Left ventricle myocardium inferior (tissue), 1 donor: ENCODE measurements around the gene EEF1A1. TPM values are rescaled to one million over a fixed set of nuclear protein-coding genes. Genes with fewer than 3 reads are reported as not detected.
"Not testable (repeated sequence)": the region's sequence is repeated elsewhere in the genome, so short reads cannot be mapped to it uniquely, and the experiment has no call there.

Source experiments
- DNase-seq: peaks from one replicate; pipeline ENCODE4 v3.0.0-alpha.2; 2020
- H3K27ac ChIP-seq: fragments of 200-600 bp; replicated peaks from 2 replicates; pipeline ENCODE4 v1.8.0; 2021
- H3K27me3 ChIP-seq: fragments of 200-600 bp; 2 replicates; pipeline ENCODE4 v1.8.0; 2021; ENCODE audit warnings: low read depth
- H3K36me3 ChIP-seq: fragments of 200-600 bp; 2 replicates; pipeline ENCODE4 v1.8.0; 2021
- H3K4me1 ChIP-seq: fragments of 200-600 bp; 2 replicates; pipeline ENCODE4 v1.8.0; 2021
- H3K4me3 ChIP-seq: fragments of 200-600 bp; 2 replicates; pipeline ENCODE4 v1.8.0; 2021; ENCODE audit warnings: mild to moderate bottlenecking, moderate library complexity
- H3K9me3 ChIP-seq: fragments of 200-600 bp; replicated peaks from 2 replicates; pipeline ENCODE4 v1.8.0; 2021
- CTCF ChIP-seq: fragments of 200-600 bp; IDR thresholded peaks from 2 replicates; pipeline ENCODE4 v1.8.0; 2021; ENCODE audit warnings: antibody characterized with exemption, mild to moderate bottlenecking, borderline replicate concordance
- intact Hi-C: fragments of 100-400 bp; cut with micrococcal nuclease; formaldehyde crosslinking; loops from one replicate; pipeline ENCODE4 v1.11.0; 2022
- total RNA-seq: library from RNA; stranded (reverse); fragmentation: NEBNext Ultra II Directional; extraction: Animal tissue kit (Norgen Biotek cat#: 25700); gene quantifications from one replicate; pipeline ENCODE4 v1.2.1, GENCODE V29; 2021
- donor health status: DM: no; HTN: yes; CAD: no; lungs with severe emphysema.

Gene EEF1A1
- total RNA-seq, 1 donor from 2014 or later, result 1,882 TPM

DNA sequence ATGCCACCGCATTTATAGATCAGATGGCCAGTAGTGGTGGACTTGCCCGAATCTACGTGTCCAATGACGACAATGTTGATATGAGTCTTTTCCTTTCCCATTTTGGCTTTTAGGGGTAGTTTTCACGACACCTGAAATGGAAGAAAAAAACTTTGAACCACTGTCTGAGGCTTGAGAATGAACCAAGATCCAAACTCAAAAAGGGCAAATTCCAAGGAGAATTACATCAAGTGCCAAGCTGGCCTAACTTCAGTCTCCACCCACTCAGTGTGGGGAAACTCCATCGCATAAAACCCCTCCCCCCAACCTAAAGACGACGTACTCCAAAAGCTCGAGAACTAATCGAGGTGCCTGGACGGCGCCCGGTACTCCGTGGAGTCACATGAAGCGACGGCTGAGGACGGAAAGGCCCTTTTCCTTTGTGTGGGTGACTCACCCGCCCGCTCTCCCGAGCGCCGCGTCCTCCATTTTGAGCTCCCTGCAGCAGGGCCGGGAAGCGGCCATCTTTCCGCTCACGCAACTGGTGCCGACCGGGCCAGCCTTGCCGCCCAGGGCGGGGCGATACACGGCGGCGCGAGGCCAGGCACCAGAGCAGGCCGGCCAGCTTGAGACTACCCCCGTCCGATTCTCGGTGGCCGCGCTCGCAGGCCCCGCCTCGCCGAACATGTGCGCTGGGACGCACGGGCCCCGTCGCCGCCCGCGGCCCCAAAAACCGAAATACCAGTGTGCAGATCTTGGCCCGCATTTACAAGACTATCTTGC is 725 bp downstream of the EEF1A1 start:
- intact Hi-C loops, result loop anchor here (5.0 to 10.0 kb wide), 2 partner anchors 65 to 87 kb away; no protein-coding TSS in a partner anchor
- peaks cover 82% of the 10 kb centered on the region for H3K4me1 ChIP-seq
- TF ChIP-seq CTCF, result no peak
- peak; percentile 64 for DNase-seq
- H3K4me3 ChIP-seq, result peak overlapping the region; percentile 90
- peaks cover 35% of the 10 kb centered on the region for H3K36me3 ChIP-seq
- no peaks in the 10 kb centered on the region for H3K9me3 ChIP-seq
- peaks cover 46% of the 10 kb centered on the region for H3K27me3 ChIP-seq
- H3K27ac ChIP-seq, result peak overlapping the region; percentile 99

DNA sequence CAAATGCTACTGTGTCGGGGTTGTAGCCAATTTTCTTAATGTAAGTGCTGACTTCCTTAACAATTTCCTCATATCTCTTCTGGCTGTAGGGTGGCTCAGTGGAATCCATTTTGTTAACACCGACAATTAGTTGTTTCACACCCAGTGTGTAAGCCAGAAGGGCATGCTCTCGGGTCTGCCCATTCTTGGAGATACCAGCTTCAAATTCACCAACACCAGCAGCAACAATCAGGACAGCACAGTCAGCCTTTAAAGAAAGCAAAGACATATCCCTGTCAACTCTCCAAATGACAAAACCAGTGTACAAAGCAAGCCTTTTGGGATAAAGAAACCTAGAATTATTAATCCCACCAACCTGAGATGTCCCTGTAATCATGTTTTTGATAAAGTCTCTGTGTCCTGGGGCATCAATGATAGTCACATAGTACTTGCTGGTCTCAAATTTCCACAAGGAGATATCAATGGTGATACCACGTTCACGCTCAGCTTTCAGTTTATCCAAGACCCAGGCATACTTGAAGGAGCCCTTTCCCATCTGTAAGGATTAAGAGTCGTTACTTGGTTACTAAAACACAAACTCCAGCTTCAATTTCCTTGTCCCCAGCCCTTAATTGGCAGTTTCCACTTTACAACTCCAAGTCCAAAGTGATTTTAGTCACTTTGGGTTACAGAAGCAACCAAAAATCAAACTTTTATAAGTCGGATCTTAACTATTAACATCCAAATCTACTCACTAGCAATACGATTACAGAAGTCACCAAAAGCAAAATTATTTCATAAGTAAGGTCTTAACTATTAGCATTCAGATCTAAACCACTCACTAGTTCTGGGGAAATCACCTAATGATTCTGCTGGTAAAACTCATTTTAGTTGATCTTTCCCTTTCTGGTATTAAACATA is 1.6 kb downstream of the EEF1A1 start:
- H3K9me3 ChIP-seq, DNase-seq: not testable (repeated sequence)
- intact Hi-C loops, result loop anchor here (5.0 kb wide), 1 partner anchor 88 kb away; no protein-coding TSS in a partner anchor
- Histone ChIP-seq H3K36me3 (peaks cover 35% of the 10 kb centered on the region), H3K27me3 (peaks cover 43% of the 10 kb centered on the region), H3K4me1 (peaks cover 82% of the 10 kb centered on the region), H3K27ac (peak overlapping the region; percentile 99), H3K4me3 (peak overlapping the region; percentile 90)

- DNase-seq, H3K9me3 ChIP-seq: not testable (repeated sequence)
- peaks cover 73% of the 10 kb centered on the region for H3K4me1 ChIP-seq
- peak overlapping the region; percentile 90 for H3K4me3 ChIP-seq
- intact Hi-C loops, result loop anchor here (5.0 kb wide), 1 partner anchor 89 kb away; no protein-coding TSS in a partner anchor
- peak overlapping the region; percentile 41 for H3K27ac ChIP-seq
- peaks cover 41% of the 10 kb centered on the region for H3K27me3 ChIP-seq
- peaks cover 35% of the 10 kb centered on the region for H3K36me3 ChIP-seq
These were observed 2.5 kb downstream of the EEF1A1 start for GRCh38 chr6:73518100-73518981.

- intact Hi-C loops, result loop anchor here (5.0 kb wide), 1 partner anchor 90 kb away; no protein-coding TSS in a partner anchor
- Histone ChIP-seq H3K27ac (peak overlapping the region; percentile 47), H3K4me3 (peak overlapping the region; percentile 15), H3K27me3 (peaks cover 26% of the 10 kb centered on the region), H3K4me1 (peaks cover 58% of the 10 kb centered on the region), H3K9me3 (no peaks in the 10 kb centered on the region), H3K36me3 (peaks cover 38% of the 10 kb centered on the region)
- no peak for TF ChIP-seq CTCF
- no peak for DNase-seq
These were observed 4.0 kb downstream of the EEF1A1 start for GRCh38 chr6:73516514-73517489.

DNA sequence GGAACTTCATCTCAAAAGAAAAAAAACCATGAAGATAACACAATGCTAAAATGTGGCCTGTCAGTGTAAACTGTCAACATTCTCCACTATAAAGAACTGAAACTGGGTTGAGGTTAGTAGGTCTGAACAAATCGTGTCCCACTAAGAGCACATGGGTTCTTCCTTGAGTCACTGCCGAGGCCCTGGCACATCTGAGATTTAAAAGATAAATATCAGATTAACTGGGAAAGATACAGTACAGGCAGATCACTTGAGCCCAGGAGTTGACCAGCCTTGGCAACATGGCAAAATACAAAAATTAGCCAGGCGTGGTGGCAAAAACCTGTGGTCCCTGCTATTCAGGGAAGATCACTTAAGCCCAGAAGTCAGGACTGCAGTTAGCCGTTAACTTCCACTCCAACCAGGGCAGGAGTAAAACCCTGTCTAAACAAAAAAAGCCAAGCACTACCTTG is 5.6 kb downstream of the EEF1A1 start:
- Histone ChIP-seq H3K4me3 (no peak overlapping the region), H3K27me3 (peaks cover 10% of the 10 kb centered on the region), H3K36me3 (peaks cover 38% of the 10 kb centered on the region), H3K27ac (peak overlapping the region; percentile 47), H3K9me3 (no peaks in the 10 kb centered on the region), H3K4me1 (peaks cover 42% of the 10 kb centered on the region)
- DNase-seq, result no peak
- intact Hi-C loops, result loop anchor here (5.0 kb wide), 1 partner anchor 92 kb away; no protein-coding TSS in a partner anchor
- TF ChIP-seq CTCF, result no peak
